A673 (cell line): ENCODE results near the gene SACM1L. TPM values are rescaled to one million over a fixed set of nuclear protein-coding genes. Genes with fewer than 3 reads are reported as not detected.

Experiments
- BruUV-seq: library from RNA; stranded (reverse); fragments of 400-500 nt; replicated peaks from 2 replicates; lab custom pipeline; 2021; lab: Mats Ljungman, UMichigan
- CTCF ChIA-PET: fragments of 300-600 bp; sonication (Branson Sonifier 250); formaldehyde crosslinking; loops from one replicate; lab custom pipeline; 2022; ENCODE audit warnings: antibody characterized with exemption; lab: Charles Lee
- POLR2A ChIA-PET: fragments of 300-600 bp; sonication (Branson Sonifier 250); formaldehyde crosslinking; loops from one replicate; lab custom pipeline; 2022; ENCODE audit warnings: antibody characterized with exemption; ENCODE audit not compliant: low non-redundant PET; lab: Charles Lee
- DNase-seq: peaks from one replicate; pipeline ENCODE4 v3.0.0-alpha.2; 2015; ENCODE audit warnings: low spot score
- H3K27ac ChIP-seq: fragments of 200-600 bp; sonication (generic); 2 replicates; pipeline ENCODE4 v1.5.1; 2016; ENCODE audit warnings: mixed run types, low read depth, mild to moderate bottlenecking, mixed read lengths, antibody characterized with exemption, low read length; ENCODE audit not compliant: poor library complexity, severe bottlenecking
- H3K27me3 ChIP-seq: fragments of 200-600 bp; sonication (generic); replicated peaks from 2 replicates; pipeline ENCODE4 v1.6.1; 2017; ENCODE audit warnings: mixed run types, low read depth, mild to moderate bottlenecking, mixed read lengths, antibody characterized with exemption, low read length; ENCODE audit not compliant: insufficient read depth, poor library complexity
- H3K36me3 ChIP-seq: fragments of 200-600 bp; sonication (generic); 2 replicates; pipeline ENCODE4 v1.6.1; 2016; ENCODE audit warnings: mixed run types, mild to moderate bottlenecking, mixed read lengths, antibody characterized with exemption, low read length; ENCODE audit not compliant: insufficient read depth, poor library complexity, severe bottlenecking
- H3K4me1 ChIP-seq: fragments of 200-600 bp; sonication (generic); 2 replicates; pipeline ENCODE4 v1.6.1; 2017; ENCODE audit warnings: mixed run types, mild to moderate bottlenecking, mixed read lengths, antibody characterized with exemption, low read length; ENCODE audit not compliant: insufficient read depth, poor library complexity, severe bottlenecking
- H3K4me3 ChIP-seq: fragments of 200-600 bp; sonication (generic); 2 replicates; pipeline ENCODE4 v1.5.1; 2016; ENCODE audit warnings: low read depth, mixed run types, mild to moderate bottlenecking, mixed read lengths, low read length; ENCODE audit not compliant: poor library complexity, severe bottlenecking
- H3K9me3 ChIP-seq: fragments of 200-600 bp; sonication (generic); 2 replicates; pipeline ENCODE4 v1.6.1; 2016; ENCODE audit warnings: mixed run types, low read depth, mild to moderate bottlenecking, mixed read lengths, antibody characterized with exemption, low read length; ENCODE audit not compliant: poor library complexity, severe bottlenecking
- CTCF ChIP-seq: fragments of 300-800, 200-600 bp; sonication (generic); conservative IDR thresholded peaks from 2 replicates; pipeline ENCODE4 v1.5.1; 2017; ENCODE audit warnings: low read depth, mild to moderate bottlenecking, antibody characterized with exemption, low read length, moderate library complexity, mixed read lengths
- EZH2 ChIP-seq: fragments of 200-600 bp; sonication (generic); IDR thresholded peaks from 2 replicates; pipeline ENCODE4 v1.6.1; 2017; ENCODE audit warnings: borderline replicate concordance, low read depth, mild to moderate bottlenecking, mixed read lengths, antibody characterized with exemption, low read length; ENCODE audit not compliant: poor library complexity, severe bottlenecking
- intact Hi-C: fragments of 100-400 bp; cut with micrococcal nuclease; formaldehyde crosslinking; loops from one replicate; pipeline ENCODE4 v1.10.0; 2022; ENCODE audit not compliant: unreplicated experiment
- total RNA-seq: library from RNA; stranded (reverse); gene quantifications from 2 replicates; pipeline ENCODE4 v1.2.3, GENCODE V29; 2021

SACM1L gene
- total RNA-seq, 1 experiment from 2014 or later, result 32.8 TPM

DNA sequence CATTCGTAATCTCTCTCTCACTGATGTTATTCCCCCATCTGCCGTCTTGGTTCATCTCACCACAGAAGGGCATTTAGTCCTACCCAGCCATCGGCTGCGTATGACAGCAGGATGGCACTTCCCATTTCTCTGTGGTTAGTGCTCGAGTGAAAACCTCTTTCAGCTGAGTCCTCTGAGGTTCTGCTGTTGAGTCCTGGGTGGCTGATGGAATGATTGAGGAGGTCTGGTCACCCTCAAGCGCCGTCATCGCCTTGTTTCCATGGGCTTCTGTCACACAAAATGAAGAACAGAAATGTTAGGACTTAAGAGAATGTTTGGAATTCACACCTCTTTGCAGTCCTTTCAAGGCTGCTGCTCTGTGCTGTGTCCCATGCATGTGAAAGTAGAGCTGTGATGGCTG is 9.4 kb upstream of the SACM1L start:
- Histone ChIP-seq H3K27ac (no peak overlapping the region), H3K36me3 (peaks cover 2% of the 10 kb centered on the region), H3K9me3 (no peaks in the 10 kb centered on the region), H3K27me3 (no peaks in the 10 kb centered on the region), H3K4me1 (peaks cover 14% of the 10 kb centered on the region), H3K4me3 (no peak overlapping the region)
- intact Hi-C loops, result no loop called here
- POLR2A ChIA-PET, result no interaction called here
- CTCF ChIA-PET, result no interaction called here
- TF ChIP-seq EZH2, result no peak
- TF ChIP-seq CTCF, result no peak
- no TSS peak for BruUV-seq
- DNase-seq, result no peak

DNA sequence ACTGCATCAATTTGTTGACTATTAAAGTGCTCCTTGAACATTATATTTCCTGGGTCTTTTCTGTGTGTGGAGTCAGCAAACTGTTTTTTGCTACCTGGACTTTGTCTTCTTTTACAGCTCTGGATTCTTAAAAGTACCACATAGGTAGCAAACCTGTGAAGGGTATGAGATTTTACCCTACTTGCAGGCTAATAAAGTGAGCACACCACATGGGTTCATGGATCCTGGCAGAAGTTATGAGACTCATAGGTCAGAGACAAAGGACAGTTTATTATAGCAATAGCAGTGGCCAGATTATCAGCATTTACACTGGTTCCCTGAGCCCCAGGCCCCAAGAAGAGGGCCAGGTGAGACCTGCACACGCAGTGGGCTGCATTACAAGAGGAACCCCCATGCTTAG is 8.0 kb upstream of the SACM1L start:
- peaks cover 14% of the 10 kb centered on the region for H3K4me1 ChIP-seq
- DNase-seq, result no peak
- TF ChIP-seq CTCF, result no peak
- no peak for TF ChIP-seq EZH2
- H3K27me3 ChIP-seq, result no peaks in the 10 kb centered on the region
- intact Hi-C loops, result no loop called here
- H3K36me3 ChIP-seq, result peaks cover 2% of the 10 kb centered on the region
- no peak overlapping the region for H3K4me3 ChIP-seq
- no TSS peak for BruUV-seq
- ChIA-PET POLR2A (no interaction called here), CTCF (interaction anchor here (0.6 kb wide), 1 partner anchor 21 kb away, joined by 3 read pairs; no protein-coding TSS in a partner anchor)
- no peaks in the 10 kb centered on the region for H3K9me3 ChIP-seq
- H3K27ac ChIP-seq, result no peak overlapping the region

DNA sequence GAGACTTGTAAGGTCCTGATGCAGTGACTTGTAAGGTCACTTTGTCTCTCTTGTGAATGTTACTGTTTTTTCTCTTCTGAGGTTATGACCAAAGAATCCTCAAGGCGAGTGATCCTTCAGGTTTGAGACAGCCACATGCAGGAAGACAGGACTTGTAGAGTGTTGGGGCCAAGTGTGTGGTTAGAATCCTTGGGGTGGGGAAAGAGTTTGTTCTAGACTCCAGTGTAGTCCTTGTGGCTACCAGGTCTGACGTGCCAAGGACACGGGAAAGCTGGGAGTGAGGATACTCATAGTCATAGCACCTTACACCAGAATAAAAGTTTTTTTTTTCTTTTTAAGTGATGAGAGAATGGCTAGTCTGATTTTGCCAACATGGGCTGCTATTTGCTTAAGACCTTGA is 7.3 kb upstream of the SACM1L start:
- ChIA-PET POLR2A (no interaction called here), CTCF (no interaction called here)
- intact Hi-C loops, result no loop called here
- H3K27me3 ChIP-seq, result no peaks in the 10 kb centered on the region
- no peaks in the 10 kb centered on the region for H3K9me3 ChIP-seq
- TF ChIP-seq EZH2 (no peak), CTCF (no peak)
- BruUV-seq, result no TSS peak
- peaks cover 2% of the 10 kb centered on the region for H3K36me3 ChIP-seq
- H3K4me3 ChIP-seq, result no peak overlapping the region
- DNase-seq, result no peak
- peaks cover 8% of the 10 kb centered on the region for H3K4me1 ChIP-seq
- H3K27ac ChIP-seq, result no peak overlapping the region
